ENCODE data around the gene ARHGAP5. TPM values are rescaled to one million over a fixed set of nuclear protein-coding genes. Genes with fewer than 3 reads are reported as not detected.

Gene ARHGAP5
- total and polyA plus RNA-seq, 2 donors (not counting 3 experiments of a cell fraction or from before 2014, with no cell fraction given): 4.3 to 36.2 TPM

DNA sequence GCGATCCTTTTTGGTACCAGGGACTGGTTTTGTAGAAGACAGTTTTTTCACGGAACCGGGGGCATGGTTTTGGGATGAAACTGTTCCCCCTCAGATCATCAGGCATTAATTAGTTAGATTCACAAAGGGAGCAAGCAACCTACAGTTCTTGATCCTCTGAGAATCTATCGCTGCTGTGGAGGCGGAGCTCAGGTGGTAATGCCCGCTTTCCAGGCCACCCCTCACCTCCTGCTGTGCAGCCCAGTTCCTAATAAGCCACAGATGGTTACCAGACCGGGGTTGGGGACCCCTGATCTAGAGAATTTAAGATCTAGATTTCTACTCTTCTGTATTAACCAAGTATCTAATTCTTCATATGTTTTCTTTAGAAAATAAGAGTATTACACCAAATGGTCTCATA lies 4.8 kb downstream of the ARHGAP5 start:
- POLR2A ChIA-PET: no interaction called here
- H3K9me3 ChIP-seq (replicated peaks; ENCODE audit: control insufficient read depth, insufficient read depth, low read length): no peaks in the 10 kb centered on the region
- no peaks in the 10 kb centered on the region for H3K9me1 ChIP-seq (replicated peaks; ENCODE audit: control insufficient read depth, extremely low read depth, insufficient read depth, low read length)
- peaks cover 2% of the 10 kb centered on the region for H4K20me1 ChIP-seq (replicated peaks; ENCODE audit: control insufficient read depth, extremely low read depth, insufficient read depth, low read length)
- H3K36me3 ChIP-seq (ENCODE audit: control insufficient read depth in 2 of 2, extremely low read depth in 1 of 2, insufficient read depth in 2 of 2, low read length in 2 of 2): no peaks in the 10 kb centered on the region
- H2AFZ ChIP-seq (ENCODE audit: low read depth, low read length): no peak overlapping the region
- dilution Hi-C loops (cut with MboI; ENCODE audit: extremely low pct_ligation_motif_present, low sequenced_read_pairs) (no loop called here), intact Hi-C loops (cut with micrococcal nuclease) (loop anchor here (2.0 kb wide), 1 partner anchor 27 kb away; no protein-coding TSS in a partner anchor)
- no TSS peak for BruUV-seq (replicated peaks)
- H3K4me1 ChIP-seq (ENCODE audit: control insufficient read depth, extremely low read depth, insufficient read depth, low read length): peaks cover 10% of the 10 kb centered on the region
- H3K9ac ChIP-seq (replicated peaks; ENCODE audit: extremely low read depth, insufficient read depth, low read length): no peak overlapping the region
- H3K4me3 ChIP-seq (replicated peaks in 1 of 3; ENCODE audit: insufficient read depth in 1 of 3, low read depth in 1 of 3, low read length in 3 of 3): no peak overlapping the region
- no peak for FAIRE-seq
- CTCF ChIA-PET: interaction anchor here (1.0 kb wide), 1 partner anchor 83 kb away, joined by 3 read pairs; no protein-coding TSS in a partner anchor
- H3K4me2 ChIP-seq (ENCODE audit: insufficient read depth, low read length): no peak overlapping the region
- no peak for DNase-seq (ENCODE audit: low read depth, low spot score)
- TF ChIP-seq, protein P1, sequence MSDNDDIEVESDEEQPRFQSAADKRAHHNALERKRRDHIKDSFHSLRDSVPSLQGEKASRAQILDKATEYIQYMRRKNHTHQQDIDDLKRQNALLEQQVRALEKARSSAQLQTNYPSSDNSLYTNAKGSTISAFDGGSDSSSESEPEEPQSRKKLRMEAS (IDR thresholded peaks at IDR 0.05; ENCODE audit: insufficient read depth, insufficient read length): no peak
- TF ChIP-seq POLR2A (IDR thresholded peaks at IDR 0.05; ENCODE audit: low read depth, low read length): no peak
- TF ChIP-seq JUN (IDR thresholded peaks at IDR 0.05; ENCODE audit: borderline replicate concordance, insufficient read depth, insufficient read length, low read depth): no peak
- TF ChIP-seq GATA2 (IDR thresholded peaks at IDR 0.05; ENCODE audit: insufficient read depth, insufficient read length, low read depth, low read length): no peak
- TF ChIP-seq EZH2 (IDR thresholded peaks at IDR 0.05; ENCODE audit: borderline replicate concordance, low read depth, low read length, severe bottlenecking): no peak
- TF ChIP-seq, protein P2, sequence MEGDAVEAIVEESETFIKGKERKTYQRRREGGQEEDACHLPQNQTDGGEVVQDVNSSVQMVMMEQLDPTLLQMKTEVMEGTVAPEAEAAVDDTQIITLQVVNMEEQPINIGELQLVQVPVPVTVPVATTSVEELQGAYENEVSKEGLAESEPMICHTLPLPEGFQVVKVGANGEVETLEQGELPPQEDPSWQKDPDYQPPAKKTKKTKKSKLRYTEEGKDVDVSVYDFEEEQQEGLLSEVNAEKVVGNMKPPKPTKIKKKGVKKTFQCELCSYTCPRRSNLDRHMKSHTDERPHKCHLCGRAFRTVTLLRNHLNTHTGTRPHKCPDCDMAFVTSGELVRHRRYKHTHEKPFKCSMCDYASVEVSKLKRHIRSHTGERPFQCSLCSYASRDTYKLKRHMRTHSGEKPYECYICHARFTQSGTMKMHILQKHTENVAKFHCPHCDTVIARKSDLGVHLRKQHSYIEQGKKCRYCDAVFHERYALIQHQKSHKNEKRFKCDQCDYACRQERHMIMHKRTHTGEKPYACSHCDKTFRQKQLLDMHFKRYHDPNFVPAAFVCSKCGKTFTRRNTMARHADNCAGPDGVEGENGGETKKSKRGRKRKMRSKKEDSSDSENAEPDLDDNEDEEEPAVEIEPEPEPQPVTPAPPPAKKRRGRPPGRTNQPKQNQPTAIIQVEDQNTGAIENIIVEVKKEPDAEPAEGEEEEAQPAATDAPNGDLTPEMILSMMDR (IDR thresholded peaks at IDR 0.05; ENCODE audit: extremely low read depth in 1 of 2, insufficient read depth in 1 of 2, low read depth in 1 of 2, low read length in 2 of 2): no peak
- TF ChIP-seq MYC (IDR thresholded peaks at IDR 0.05; ENCODE audit: low read depth, low read length): no peak
- H3K27ac ChIP-seq (ENCODE audit: insufficient read depth, low read depth, low read length): no peak overlapping the region
- H3K79me2 ChIP-seq (ENCODE audit: control insufficient read depth, insufficient read depth, low read length): peaks cover 75% of the 10 kb centered on the region
- H3K27me3 ChIP-seq (ENCODE audit: control insufficient read depth in 2 of 2, insufficient read depth in 2 of 2, low read length in 2 of 2): no peaks in the 10 kb centered on the region
